Ascending aorta (tissue), 2 donors: Measurements from ENCODE around the gene NSG1. TPM values are rescaled to one million over a fixed set of nuclear protein-coding genes. Genes with fewer than 3 reads are reported as not detected.

Source experiments
- DNase-seq, 2 donors: peaks; one replicate each; pipeline ENCODE4 v3.0.0-alpha.2; 2019; ENCODE audit warnings: low spot score in 2 of 2
- H3K27ac ChIP-seq, 2 donors: fragments of 200-600 bp; sonication (generic); one replicate each; pipeline ENCODE4 v1.5.1; 2016 to 2017; ENCODE audit warnings: mild to moderate bottlenecking in 1 of 2
- H3K27me3 ChIP-seq: fragments of 200-600 bp; sonication (generic); one replicate; pipeline ENCODE4 v1.5.1; 2017
- H3K36me3 ChIP-seq, 2 donors: fragments of 200-600 bp; sonication (generic); one replicate each; pipeline ENCODE4 v1.5.1; 2016
- H3K4me1 ChIP-seq, 2 donors: fragments of 200-600 bp; sonication (generic); one replicate each; pipeline ENCODE4 v1.5.1; 2016 to 2017; ENCODE audit warnings: mild to moderate bottlenecking in 1 of 2
- H3K4me3 ChIP-seq, 2 donors: fragments of 200-600 bp; sonication (generic); one replicate each; pipeline ENCODE4 v1.5.1; 2016 to 2017; ENCODE audit warnings: mild to moderate bottlenecking in 1 of 2
- H3K9me3 ChIP-seq, 2 donors: fragments of 200-600 bp; sonication (generic); one replicate each; pipeline ENCODE4 v1.5.1; 2016
- CTCF ChIP-seq, 3 experiments: fragments of 200-600 bp in 2 of 3; fragments of 450-650 bp in 1 of 3; sonication (generic) in 2 of 3; IDR thresholded peaks; one replicate each; pipeline ENCODE4 v1.5.1; 2016 to 2019; ENCODE audit warnings: antibody characterized with exemption in 3 of 3, mild to moderate bottlenecking in 1 of 3, moderate library complexity in 1 of 3
- intact Hi-C: fragments of 100-400 bp; cut with DNase I; formaldehyde crosslinking; loops from one replicate; pipeline ENCODE4 v1.15.1; 2023
- total RNA-seq: library from RNA; depleted of rRNA; stranded (reverse); fragments of >200 nt; gene quantifications from one replicate; pipeline ENCODE4 v1.1.0, GENCODE V29; 2016

Gene NSG1
- total RNA-seq, 1 donor from 2014 or later, result not detected

GRCh38 chr4:4377732-4378460 lies 9.0 kb upstream of the NSG1 start:
- Histone ChIP-seq H3K27ac (no peak overlapping the region), H3K9me3 (no peaks in the 10 kb centered on the region), H3K27me3 (no peaks in the 10 kb centered on the region), H3K36me3 (no peaks in the 10 kb centered on the region), H3K4me3 (no peak overlapping the region), H3K4me1 (no peaks in the 10 kb centered on the region)
- intact Hi-C loops, result no loop called here
- DNase-seq, result no peak
- TF ChIP-seq CTCF (IDR thresholded peaks at IDR 0.05), result no peak

GRCh38 chr4:4379540-4380087 lies 7.3 kb upstream of the NSG1 start:
- H3K4me1 ChIP-seq, result no peaks in the 10 kb centered on the region
- DNase-seq, result no peak
- no peaks in the 10 kb centered on the region for H3K27me3 ChIP-seq
- no peak overlapping the region for H3K27ac ChIP-seq
- H3K9me3 ChIP-seq, result no peaks in the 10 kb centered on the region
- TF ChIP-seq CTCF (IDR thresholded peaks at IDR 0.05), result no peak
- H3K4me3 ChIP-seq, result no peak overlapping the region
- intact Hi-C loops, result no loop called here
- no peaks in the 10 kb centered on the region for H3K36me3 ChIP-seq

DNA sequence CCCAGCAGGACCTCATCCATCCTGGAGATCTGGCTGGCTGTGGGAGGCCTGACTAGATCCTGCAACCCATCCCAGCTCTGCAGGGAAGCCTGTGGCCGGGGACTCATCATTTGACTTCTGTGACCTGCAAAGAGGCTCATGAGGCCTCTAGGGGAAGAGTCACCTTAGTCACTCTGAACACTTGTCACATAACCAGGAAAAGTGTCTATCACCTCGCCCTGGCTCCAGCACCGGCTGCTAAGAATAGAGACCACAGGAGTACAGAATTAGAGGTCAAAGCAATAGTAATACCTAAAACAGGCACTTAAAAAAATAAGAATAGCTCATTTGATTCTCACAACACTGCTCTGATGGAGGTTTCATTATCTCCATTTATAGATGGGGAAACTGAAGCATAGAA lies 3.8 kb upstream of the NSG1 start:
- DNase-seq, result no peak
- H3K4me1 ChIP-seq, result peaks cover 4 to 8% of the 10 kb centered on the region in 2 donors
- H3K27ac ChIP-seq, result no peak overlapping the region
- no peaks in the 10 kb centered on the region for H3K36me3 ChIP-seq
- H3K27me3 ChIP-seq, result peaks cover 9% of the 10 kb centered on the region
- H3K4me3 ChIP-seq, result no peak overlapping the region
- intact Hi-C loops, result no loop called here
- no peaks in the 10 kb centered on the region for H3K9me3 ChIP-seq
- TF ChIP-seq CTCF (IDR thresholded peaks at IDR 0.05), result no peak

DNA sequence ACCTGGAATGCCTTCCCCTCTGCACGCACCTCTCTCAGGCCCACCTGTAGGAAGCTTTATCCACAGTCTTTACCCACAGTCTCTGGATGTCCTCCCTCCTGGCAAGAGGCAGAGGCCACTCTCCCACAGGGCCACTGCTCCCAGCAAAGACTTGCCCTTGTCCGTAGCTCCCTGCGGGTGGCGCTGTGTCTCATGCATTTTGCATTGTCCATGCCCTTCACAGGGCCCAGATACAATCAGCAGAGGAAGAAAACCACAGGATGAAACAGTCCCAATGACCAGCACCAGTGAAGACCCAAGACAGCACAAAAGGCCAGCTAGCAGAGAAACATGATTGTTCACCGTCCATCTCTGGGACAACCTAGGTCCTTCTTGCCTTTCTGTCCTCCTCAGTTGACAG lies 2.1 kb upstream of the NSG1 start:
- Histone ChIP-seq H3K4me3 (no peak overlapping the region), H3K9me3 (no peaks in the 10 kb centered on the region), H3K27me3 (peaks cover 9% of the 10 kb centered on the region), H3K4me1 (peaks cover 4 to 8% of the 10 kb centered on the region in 2 donors), H3K36me3 (no peaks in the 10 kb centered on the region), H3K27ac (no peak overlapping the region)
- no peak for DNase-seq
- no peak for TF ChIP-seq CTCF (IDR thresholded peaks at IDR 0.05)
- intact Hi-C loops, result no loop called here

DNA sequence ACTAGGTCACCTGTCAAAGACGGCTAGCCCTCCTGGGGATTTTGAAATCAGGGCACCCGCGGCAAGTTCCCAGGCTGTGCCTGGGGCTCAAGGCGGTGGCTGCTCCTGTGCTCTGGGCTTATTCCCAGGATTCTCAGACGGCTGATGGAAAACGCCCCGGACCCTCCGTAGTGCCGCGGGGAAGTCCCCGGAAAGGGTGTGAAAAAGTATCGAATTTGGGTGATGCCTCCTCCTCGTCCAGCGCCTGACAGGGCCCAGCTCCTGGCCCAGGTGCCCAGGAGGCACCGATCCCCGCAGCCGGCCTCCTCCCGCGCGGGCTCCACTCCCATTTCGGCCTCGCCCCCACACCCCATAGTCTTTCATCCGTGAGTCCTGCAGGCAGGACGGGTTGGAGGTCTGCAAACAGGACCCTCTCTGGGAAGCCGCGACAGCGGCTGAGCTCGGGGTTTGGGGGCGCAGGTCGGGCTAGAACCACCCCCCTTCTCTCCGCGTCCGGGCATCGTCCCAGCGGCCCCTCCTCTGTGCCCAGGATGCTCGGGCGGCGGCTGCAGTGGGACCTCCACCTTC lies 1.1 kb upstream of the NSG1 start:
- Histone ChIP-seq H3K4me3 (no peak overlapping the region), H3K36me3 (no peaks in the 10 kb centered on the region), H3K27me3 (peaks cover 9% of the 10 kb centered on the region), H3K27ac (no peak overlapping the region), H3K4me1 (peaks cover 4 to 8% of the 10 kb centered on the region in 2 donors), H3K9me3 (no peaks in the 10 kb centered on the region)
- no peak for TF ChIP-seq CTCF (IDR thresholded peaks at IDR 0.05)
- intact Hi-C loops, result no loop called here
- no peak for DNase-seq
